HEK293 (cell line): ENCODE measurements around the gene ABHD17A.
A peak's percentile ranks its signal among the peaks of the same experiment; 100 is the strongest.

ENCODE experiments used
- BCL11A ChIP-seq: fragments of 450-650 bp; formaldehyde crosslinking; IDR thresholded peaks from 2 replicates; pipeline ENCODE4 v1.5.1; 2016; ENCODE audit warnings: low read depth, missing biosample characterization, missing genetic modification characterization
- GLI2 ChIP-seq: fragments of 450-650 bp; formaldehyde crosslinking; IDR thresholded peaks from 2 replicates; pipeline ENCODE4; 2017; ENCODE audit warnings: missing biosample characterization, missing genetic modification characterization, low read depth, borderline replicate concordance
- GLI4 ChIP-seq: fragments of 450-650 bp; formaldehyde crosslinking; IDR thresholded peaks from 2 replicates; pipeline ENCODE4 v1.5.1; 2016; ENCODE audit warnings: missing biosample characterization, missing genetic modification characterization
- HOXD13 ChIP-seq: sonication (generic); formaldehyde crosslinking; IDR thresholded peaks from 2 replicates; pipeline ENCODE4 v1.8.0; 2022; ENCODE audit warnings: missing genetic modification reagents, borderline replicate concordance
- KLF16 ChIP-seq: fragments of 450-650 bp; formaldehyde crosslinking; IDR thresholded peaks from 2 replicates; pipeline ENCODE4 v1.5.1; 2017; ENCODE audit warnings: missing biosample characterization, missing genetic modification characterization
- KLF9 ChIP-seq: fragments of 450-650 bp; formaldehyde crosslinking; IDR thresholded peaks from 2 replicates; pipeline ENCODE4 v1.5.1; 2016; ENCODE audit warnings: missing biosample characterization, missing genetic modification characterization, low read depth
- RBAK ChIP-seq: fragments of 450-650 bp; formaldehyde crosslinking; IDR thresholded peaks from 2 replicates; pipeline ENCODE4 v1.5.1; 2016; ENCODE audit warnings: missing biosample characterization, missing genetic modification characterization
- SCRT1 ChIP-seq: fragments of 450-650 bp; formaldehyde crosslinking; IDR thresholded peaks from 2 replicates; pipeline ENCODE4 v1.5.1; 2016; ENCODE audit warnings: missing biosample characterization, missing genetic modification characterization, borderline replicate concordance
- SETDB1 ChIP-seq: IDR thresholded peaks from one replicate; pipeline ENCODE4 v1.6.1; 2017; ENCODE audit warnings: mild to moderate bottlenecking, low read length, moderate library complexity, mixed read lengths; ENCODE audit not compliant: insufficient read length
- WT1 ChIP-seq: fragments of 450-650 bp; formaldehyde crosslinking; IDR thresholded peaks from 2 replicates; pipeline ENCODE4 v1.5.1; 2016; ENCODE audit warnings: missing biosample characterization, missing genetic modification characterization
- ZBTB8A ChIP-seq: fragments of 450-650 bp; formaldehyde crosslinking; IDR thresholded peaks from 2 replicates; pipeline ENCODE4 v1.5.1; 2016; ENCODE audit warnings: missing biosample characterization, missing genetic modification characterization
- ZFP37 ChIP-seq: fragments of 450-650 bp; formaldehyde crosslinking; IDR thresholded peaks from 2 replicates; pipeline ENCODE4 v1.5.1; 2016; ENCODE audit warnings: missing biosample characterization, missing genetic modification characterization
- ZNF16 ChIP-seq: fragments of 450-650 bp; formaldehyde crosslinking; IDR thresholded peaks from 2 replicates; pipeline ENCODE4 v1.5.1; 2016; ENCODE audit warnings: low read depth, missing biosample characterization, missing genetic modification characterization
- ZNF174 ChIP-seq: fragments of 450-650 bp; formaldehyde crosslinking; IDR thresholded peaks from 2 replicates; pipeline ENCODE4 v1.5.0; 2017; ENCODE audit warnings: missing biosample characterization, mild to moderate bottlenecking, missing genetic modification characterization
- ZNF184 ChIP-seq: fragments of 450-650 bp; IDR thresholded peaks from 2 replicates; pipeline ENCODE4 v1.5.1; 2018; ENCODE audit warnings: missing biosample characterization, mild to moderate bottlenecking, missing genetic modification characterization
- ZNF211 ChIP-seq: fragments of 450-650 bp; formaldehyde crosslinking; IDR thresholded peaks from 2 replicates; pipeline ENCODE4 v1.5.1; 2016; ENCODE audit warnings: low read depth, missing biosample characterization, missing genetic modification characterization
- ZNF221 ChIP-seq: fragments of 450-650 bp; formaldehyde crosslinking; IDR thresholded peaks from 2 replicates; pipeline ENCODE4 v1.5.1; 2017; ENCODE audit warnings: missing biosample characterization, missing genetic modification characterization, borderline replicate concordance
- ZNF223 ChIP-seq: fragments of 450-650 bp; formaldehyde crosslinking; IDR thresholded peaks from 2 replicates; pipeline ENCODE4 v1.5.1; 2016; ENCODE audit warnings: missing biosample characterization, missing genetic modification characterization
- ZNF266 ChIP-seq: fragments of 450-650 bp; formaldehyde crosslinking; IDR thresholded peaks from 2 replicates; pipeline ENCODE4 v1.5.1; 2016; ENCODE audit warnings: missing biosample characterization, missing genetic modification characterization, low read depth
- ZNF280D ChIP-seq: fragments of 450-650 bp; formaldehyde crosslinking; IDR thresholded peaks from 2 replicates; pipeline ENCODE4 v1.5.1; 2016; ENCODE audit warnings: missing biosample characterization, missing genetic modification characterization
- ZNF292 ChIP-seq: fragments of 450-650 bp; formaldehyde crosslinking; IDR thresholded peaks from 2 replicates; pipeline ENCODE4 v1.5.1; 2016; ENCODE audit warnings: low read depth, missing biosample characterization, missing genetic modification characterization, borderline replicate concordance
- ZNF311 ChIP-seq: fragments of 450-650 bp; formaldehyde crosslinking; IDR thresholded peaks from 2 replicates; pipeline ENCODE4 v1.5.1; 2017; ENCODE audit warnings: missing biosample characterization, missing genetic modification characterization, borderline replicate concordance
- ZNF394 ChIP-seq: fragments of 450-650 bp; formaldehyde crosslinking; IDR thresholded peaks from 2 replicates; pipeline ENCODE4 v1.5.1; 2016; ENCODE audit warnings: missing biosample characterization, missing genetic modification characterization, mild to moderate bottlenecking, moderate library complexity, borderline replicate concordance
- ZNF404 ChIP-seq: fragments of 450-650 bp; formaldehyde crosslinking; IDR thresholded peaks from 2 replicates; pipeline ENCODE4 v1.5.1; 2017; ENCODE audit warnings: missing biosample characterization, missing genetic modification characterization
- ZNF423 ChIP-seq: fragments of 450-650 bp; formaldehyde crosslinking; IDR thresholded peaks from 2 replicates; pipeline ENCODE4 v1.5.1; 2016; ENCODE audit warnings: missing biosample characterization, missing genetic modification characterization
- ZNF48 ChIP-seq: fragments of 450-650 bp; formaldehyde crosslinking; IDR thresholded peaks from 2 replicates; pipeline ENCODE4 v1.5.1; 2016; ENCODE audit warnings: missing biosample characterization, missing genetic modification characterization
- ZNF488 ChIP-seq: fragments of 450-650 bp; formaldehyde crosslinking; IDR thresholded peaks from 2 replicates; pipeline ENCODE4 v1.5.1; 2016; ENCODE audit warnings: missing biosample characterization, missing genetic modification characterization
- ZNF560 ChIP-seq: fragments of 450-650 bp; formaldehyde crosslinking; IDR thresholded peaks from 2 replicates; pipeline ENCODE4 v1.5.1; 2017; ENCODE audit warnings: missing biosample characterization, missing genetic modification characterization, borderline replicate concordance
- ZNF571 ChIP-seq: fragments of 450-650 bp; formaldehyde crosslinking; IDR thresholded peaks from 2 replicates; pipeline ENCODE4 v1.5.0; 2017; ENCODE audit warnings: missing biosample characterization, missing genetic modification characterization
- ZNF596 ChIP-seq: fragments of 450-650 bp; IDR thresholded peaks from 2 replicates; pipeline ENCODE4 v1.5.0; 2018; ENCODE audit warnings: missing biosample characterization, mild to moderate bottlenecking, missing genetic modification characterization, moderate library complexity
- ZNF624 ChIP-seq: fragments of 450-650 bp; formaldehyde crosslinking; IDR thresholded peaks from 2 replicates; pipeline ENCODE4 v1.5.1; 2017; ENCODE audit warnings: missing biosample characterization, missing genetic modification characterization
- ZNF658 ChIP-seq: fragments of 450-650 bp; formaldehyde crosslinking; IDR thresholded peaks from 2 replicates; pipeline ENCODE4; 2016; ENCODE audit warnings: missing biosample characterization, missing genetic modification characterization
- ZNF664 ChIP-seq: fragments of 450-650 bp; formaldehyde crosslinking; IDR thresholded peaks from 2 replicates; pipeline ENCODE4 v1.5.1; 2016; ENCODE audit warnings: missing biosample characterization, missing genetic modification characterization
- ZNF76 ChIP-seq: fragments of 450-650 bp; formaldehyde crosslinking; IDR thresholded peaks from 2 replicates; pipeline ENCODE4; 2016; ENCODE audit warnings: low read depth, missing biosample characterization, missing genetic modification characterization, borderline replicate concordance
- ZNF785 ChIP-seq: fragments of 450-650 bp; formaldehyde crosslinking; IDR thresholded peaks from 2 replicates; pipeline ENCODE4 v1.5.1; 2016; ENCODE audit warnings: missing biosample characterization, missing genetic modification characterization
- ZSCAN23 ChIP-seq: fragments of 450-650 bp; formaldehyde crosslinking; IDR thresholded peaks from 2 replicates; pipeline ENCODE4 v1.5.1; 2016; ENCODE audit warnings: missing biosample characterization, missing genetic modification characterization
- TF ChIP-seq, protein P1 (sequence below): fragments of 450-650 bp; formaldehyde crosslinking; IDR thresholded peaks from 2 replicates; pipeline ENCODE4 v1.5.1; 2016; ENCODE audit warnings: missing biosample characterization, missing genetic modification characterization
- TF ChIP-seq, protein P2 (sequence below): fragments of 450-650 bp; formaldehyde crosslinking; IDR thresholded peaks from 2 replicates; pipeline ENCODE4 v1.5.1; 2016; ENCODE audit warnings: missing biosample characterization, missing genetic modification characterization

The ABHD17A gene

DNA sequence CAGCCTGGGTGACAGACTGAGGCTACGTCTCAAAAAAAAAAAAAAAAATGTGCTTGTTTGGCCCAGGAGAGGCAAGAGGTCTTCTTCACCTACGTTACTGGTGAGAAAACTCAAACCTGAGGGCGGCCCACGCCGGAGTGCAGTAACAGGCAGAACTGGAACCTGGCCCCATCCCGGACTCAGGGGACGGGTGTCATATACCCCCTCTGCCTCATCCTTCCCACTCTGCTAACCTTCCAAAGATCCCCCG is 19.5 kb upstream of the ABHD17A start (continued):
- TF ChIP-seq ZNF48 (no peak), ZNF394 (tag by site-specific recombination) (peak; percentile 41; the same call in 1 of the 2 replicates), ZNF266 (tag by site-specific recombination) (no peak), BCL11A (no peak), KLF16 (no peak), ZNF16 (no peak), ZNF184 (tag by site-specific recombination) (0 out of 2 replicates have a peak, but pooled peaks have one; percentile 34), WT1 (tag by site-specific recombination) (0 out of 2 replicates have a peak, but pooled peaks have one; percentile 37), SETDB1 (no peak), ZNF211 (tag by site-specific recombination) (no peak), ZNF596 (tag by site-specific recombination) (no peak), ZNF174 (no peak), ZNF560 (tag by site-specific recombination) (no peak), ZNF280D (tag by site-specific recombination) (no peak), ZBTB8A (peak; percentile 22; the same call in 1 of the 2 replicates), ZFP37 (tag by site-specific recombination) (no peak), GLI2 (tag by site-specific recombination) (no peak), ZNF571 (tag by site-specific recombination) (no peak), KLF9 (tag by site-specific recombination) (no peak), ZNF311 (no peak), ZNF624 (tag by site-specific recombination) (no peak), ZNF404 (tag by site-specific recombination) (no peak), ZSCAN23 (tag by site-specific recombination) (peak; percentile 28; the same call in 1 of the 2 replicates), ZNF223 (tag by site-specific recombination) (no peak), RBAK (tag by site-specific recombination) (no peak), ZNF488 (no peak), ZNF785 (tag by site-specific recombination) (0 out of 2 replicates have a peak, but pooled peaks have one; percentile 32), ZNF423 (tag by site-specific recombination) (no peak), SCRT1 (no peak), ZNF221 (tag by site-specific recombination) (no peak), ZNF664 (tag by site-specific recombination) (no peak), ZNF76 (no peak), HOXD13 (no peak), ZNF658 (tag by site-specific recombination) (no peak), ZNF292 (no peak), GLI4 (no peak)
- TF ChIP-seq, protein P1, sequence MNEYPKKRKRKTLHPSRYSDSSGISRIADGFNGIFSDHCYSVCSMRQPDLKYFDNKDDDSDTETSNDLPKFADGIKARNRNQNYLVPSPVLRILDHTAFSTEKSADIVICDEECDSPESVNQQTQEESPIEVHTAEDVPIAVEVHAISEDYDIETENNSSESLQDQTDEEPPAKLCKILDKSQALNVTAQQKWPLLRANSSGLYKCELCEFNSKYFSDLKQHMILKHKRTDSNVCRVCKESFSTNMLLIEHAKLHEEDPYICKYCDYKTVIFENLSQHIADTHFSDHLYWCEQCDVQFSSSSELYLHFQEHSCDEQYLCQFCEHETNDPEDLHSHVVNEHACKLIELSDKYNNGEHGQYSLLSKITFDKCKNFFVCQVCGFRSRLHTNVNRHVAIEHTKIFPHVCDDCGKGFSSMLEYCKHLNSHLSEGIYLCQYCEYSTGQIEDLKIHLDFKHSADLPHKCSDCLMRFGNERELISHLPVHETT (tag by site-specific recombination): 0 out of 2 replicates have a peak, but pooled peaks have one; percentile 19
- TF ChIP-seq, protein P2, sequence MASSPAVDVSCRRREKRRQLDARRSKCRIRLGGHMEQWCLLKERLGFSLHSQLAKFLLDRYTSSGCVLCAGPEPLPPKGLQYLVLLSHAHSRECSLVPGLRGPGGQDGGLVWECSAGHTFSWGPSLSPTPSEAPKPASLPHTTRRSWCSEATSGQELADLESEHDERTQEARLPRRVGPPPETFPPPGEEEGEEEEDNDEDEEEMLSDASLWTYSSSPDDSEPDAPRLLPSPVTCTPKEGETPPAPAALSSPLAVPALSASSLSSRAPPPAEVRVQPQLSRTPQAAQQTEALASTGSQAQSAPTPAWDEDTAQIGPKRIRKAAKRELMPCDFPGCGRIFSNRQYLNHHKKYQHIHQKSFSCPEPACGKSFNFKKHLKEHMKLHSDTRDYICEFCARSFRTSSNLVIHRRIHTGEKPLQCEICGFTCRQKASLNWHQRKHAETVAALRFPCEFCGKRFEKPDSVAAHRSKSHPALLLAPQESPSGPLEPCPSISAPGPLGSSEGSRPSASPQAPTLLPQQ (tag by site-specific recombination): no peak
